Mucosa of rectum (tissue), 2 donors: ENCODE measurements around the gene CCDC85C.

Source experiments
- H3K27ac ChIP-seq, 2 donors: one replicate each; pipeline ENCODE4 v1.7.0; 2013; ENCODE audit warnings: inconsistent platforms in 2 of 2, low read depth in 2 of 2, low read length in 2 of 2
- H3K27me3 ChIP-seq, 2 donors: one replicate each; pipeline ENCODE4 v1.7.0; 2013; ENCODE audit warnings: low read length in 2 of 2; ENCODE audit not compliant: control insufficient read depth in 2 of 2, insufficient read depth in 2 of 2
- H3K36me3 ChIP-seq, 2 donors: one replicate each; pipeline ENCODE4 v1.7.0; 2013; ENCODE audit warnings: low read length in 2 of 2; ENCODE audit not compliant: control insufficient read depth in 2 of 2, insufficient read depth in 2 of 2
- H3K4me1 ChIP-seq, 2 donors: one replicate each; pipeline ENCODE4 v1.7.0; 2013; ENCODE audit warnings: low read length in 2 of 2, mild to moderate bottlenecking in 1 of 2; ENCODE audit not compliant: control insufficient read depth in 2 of 2, insufficient read depth in 2 of 2
- H3K4me3 ChIP-seq, 2 donors: one replicate each; pipeline ENCODE4 v1.7.0; 2013; ENCODE audit warnings: low read length in 2 of 2
- H3K9ac ChIP-seq, 2 donors: one replicate each; pipeline ENCODE4 v1.7.0; 2013; ENCODE audit warnings: low read length in 2 of 2, low read depth in 1 of 2, mild to moderate bottlenecking in 1 of 2
- H3K9me3 ChIP-seq, 2 donors: one replicate each; pipeline ENCODE4 v1.7.0; 2013; ENCODE audit warnings: low read length in 2 of 2; ENCODE audit not compliant: control insufficient read depth in 2 of 2
- donor health status: healthy.
- donor health status: Normal muscosa, but diverticular disease.

Gene CCDC85C

GRCh38 chr14:99472937-99473336 lies 131.1 kb downstream of the CCDC85C start:
- Histone ChIP-seq H3K27ac (no peak overlapping the region), H3K4me3 (no peak overlapping the region), H3K9me3 (no peaks in the 10 kb centered on the region), H3K36me3 (no peaks in the 10 kb centered on the region), H3K27me3 (no peaks in the 10 kb centered on the region), H3K4me1 (peaks cover 3% of the 10 kb centered on the region in 2 donors), H3K9ac (no peak overlapping the region)

- Histone ChIP-seq H3K9ac (no peak overlapping the region), H3K36me3 (no peaks in the 10 kb centered on the region), H3K4me1 (peaks cover 6 to 8% of the 10 kb centered on the region in 2 donors), H3K4me3 (no peak overlapping the region), H3K27me3 (no peaks in the 10 kb centered on the region), H3K9me3 (no peaks in the 10 kb centered on the region), H3K27ac (no peak overlapping the region)
These were observed 132.3 kb downstream of the CCDC85C start for GRCh38 chr14:99471731-99472130.

GRCh38 chr14:99468836-99469592 lies 135.0 kb downstream of the CCDC85C start:
- no peak overlapping the region for H3K9ac ChIP-seq
- H3K27ac ChIP-seq = no peak overlapping the region
- H3K36me3 ChIP-seq = peaks cover 9 to 15% of the 10 kb centered on the region in 2 donors
- peaks cover 6 to 8% of the 10 kb centered on the region in 2 donors for H3K4me1 ChIP-seq
- H3K9me3 ChIP-seq = no peaks in the 10 kb centered on the region
- no peaks in the 10 kb centered on the region for H3K27me3 ChIP-seq
- H3K4me3 ChIP-seq = no peak overlapping the region

- Histone ChIP-seq H3K9ac (no peak overlapping the region), H3K27ac (no peak overlapping the region), H3K4me3 (no peak overlapping the region), H3K27me3 (no peaks in the 10 kb centered on the region), H3K9me3 (no peaks in the 10 kb centered on the region), H3K36me3 (peaks cover 16 to 19% of the 10 kb centered on the region in 2 donors), H3K4me1 (peaks cover 6 to 8% of the 10 kb centered on the region in 2 donors)
These were observed 135.9 kb downstream of the CCDC85C start for GRCh38 chr14:99468081-99468480.

- Histone ChIP-seq H3K9ac (no peak overlapping the region), H3K4me1 (peaks cover 6 to 8% of the 10 kb centered on the region in 2 donors), H3K4me3 (no peak overlapping the region), H3K36me3 (peaks cover 21 to 22% of the 10 kb centered on the region in 2 donors), H3K9me3 (no peaks in the 10 kb centered on the region), H3K27me3 (no peaks in the 10 kb centered on the region), H3K27ac (no peak overlapping the region)
These were observed 136.5 kb downstream of the CCDC85C start for GRCh38 chr14:99467336-99468078.

- H3K9ac ChIP-seq = no peak overlapping the region
- no peaks in the 10 kb centered on the region for H3K9me3 ChIP-seq
- H3K27ac ChIP-seq = no peak overlapping the region
- H3K27me3 ChIP-seq = no peaks in the 10 kb centered on the region
- H3K36me3 ChIP-seq = peaks cover 28 to 29% of the 10 kb centered on the region in 2 donors
- peaks cover 6 to 8% of the 10 kb centered on the region in 2 donors for H3K4me1 ChIP-seq
- no peak overlapping the region for H3K4me3 ChIP-seq
These were observed 137.2 kb downstream of the CCDC85C start for GRCh38 chr14:99466758-99467157.

- Histone ChIP-seq H3K9me3 (no peaks in the 10 kb centered on the region), H3K27ac (no peak overlapping the region), H3K27me3 (no peaks in the 10 kb centered on the region), H3K9ac (no peak overlapping the region), H3K4me1 (peaks cover 6 to 8% of the 10 kb centered on the region in 2 donors), H3K4me3 (no peak overlapping the region), H3K36me3 (peaks cover 37% of the 10 kb centered on the region in 2 donors)
These were observed 138.7 kb downstream of the CCDC85C start for GRCh38 chr14:99465288-99465687.

- Histone ChIP-seq H3K4me3 (no peak overlapping the region), H3K27ac (no peak overlapping the region)
These were observed 140.0 kb downstream of the CCDC85C start for GRCh38 chr14:99463974-99464373.

GRCh38 chr14:99462210-99462609 lies 141.8 kb downstream of the CCDC85C start:
- Histone ChIP-seq H3K4me1 (no peaks in the 10 kb centered on the region), H3K27me3 (no peaks in the 10 kb centered on the region), H3K27ac (no peak overlapping the region), H3K9ac (no peak overlapping the region), H3K9me3 (no peaks in the 10 kb centered on the region), H3K36me3 (peaks cover 44 to 52% of the 10 kb centered on the region in 2 donors), H3K4me3 (no peak overlapping the region)

More at GRCh38 chr14:99463974-99464373, 140.0 kb downstream of the CCDC85C start:
- peaks cover 6% of the 10 kb centered on the region in 2 donors for H3K4me1 ChIP-seq
- H3K27me3 ChIP-seq = no peaks in the 10 kb centered on the region
- H3K9me3 ChIP-seq = no peaks in the 10 kb centered on the region
- H3K36me3 ChIP-seq = peaks cover 37 to 44% of the 10 kb centered on the region in 2 donors
- H3K9ac ChIP-seq = no peak overlapping the region

GRCh38 chr14:99461411-99462085 lies 142.5 kb downstream of the CCDC85C start:
- Histone ChIP-seq H3K9ac (no peak overlapping the region), H3K4me3 (no peak overlapping the region), H3K4me1 (no peaks in the 10 kb centered on the region), H3K36me3 (peaks cover 50 to 59% of the 10 kb centered on the region in 2 donors), H3K9me3 (no peaks in the 10 kb centered on the region), H3K27me3 (no peaks in the 10 kb centered on the region), H3K27ac (no peak overlapping the region)
